ENCODE data around the gene ZNF473.
A peak's percentile ranks its signal among the peaks of the same experiment; 100 is the strongest.
"Not testable (repeated sequence)": the region's sequence is repeated elsewhere in the genome, so short reads cannot be mapped to it uniquely, and the experiment has no call there.

Gene ZNF473

GRCh38 chr19:50046649-50047503 is 21.1 kb downstream of the ZNF473 start:
- TF ChIP-seq CTCF (IDR thresholded peaks at IDR 0.05; ENCODE audit: borderline replicate concordance, insufficient read depth, low read depth, low read length), result peak; percentile 44; the same call in 1 of the 2 replicates
- H3K4me3 ChIP-seq (ENCODE audit: low read depth, low read length), result no peak overlapping the region

GRCh38 chr19:50047671-50048070 is 21.9 kb downstream of the ZNF473 start:
- no peak overlapping the region for H3K4me3 ChIP-seq (ENCODE audit: low read depth, low read length)
- TF ChIP-seq CTCF (IDR thresholded peaks at IDR 0.05; ENCODE audit: borderline replicate concordance, insufficient read depth, low read depth, low read length), result no peak

- H3K4me3 ChIP-seq (ENCODE audit: low read depth, low read length), result no peak overlapping the region
These were observed 24.8 kb downstream of the ZNF473 start for GRCh38 chr19:50050406-50051227.

GRCh38 chr19:50051228-50051895 is 25.6 kb downstream of the ZNF473 start:
- not testable (repeated sequence) for H3K4me3 ChIP-seq (ENCODE audit: low read depth, low read length)

More at GRCh38 chr19:50050406-50051227, 24.8 kb downstream of the ZNF473 start:
- no peak for TF ChIP-seq CTCF (IDR thresholded peaks at IDR 0.05; ENCODE audit: borderline replicate concordance, insufficient read depth, low read depth, low read length)

- no peak overlapping the region for H3K4me3 ChIP-seq (ENCODE audit: low read depth, low read length)
- no peak for TF ChIP-seq CTCF (IDR thresholded peaks at IDR 0.05; ENCODE audit: borderline replicate concordance, insufficient read depth, low read depth, low read length)
These were observed 26.2 kb downstream of the ZNF473 start for GRCh38 chr19:50051964-50052363.

GRCh38 chr19:50053119-50053518 is 27.3 kb downstream of the ZNF473 start:
- no peak overlapping the region for H3K4me3 ChIP-seq (ENCODE audit: low read depth, low read length)
- no peak for TF ChIP-seq CTCF (IDR thresholded peaks at IDR 0.05; ENCODE audit: borderline replicate concordance, insufficient read depth, low read depth, low read length)

GRCh38 chr19:50058425-50058824 is 32.6 kb downstream of the ZNF473 start:
- TF ChIP-seq CTCF (IDR thresholded peaks at IDR 0.05; ENCODE audit: borderline replicate concordance, insufficient read depth, low read depth, low read length), result no peak
- H3K4me3 ChIP-seq (ENCODE audit: low read depth, low read length), result no peak overlapping the region

Data from GM12875 (cell line).